SKM-1 (cell line): ENCODE measurements around the gene TMTC1.
"Not testable (repeated sequence)": the region's sequence is repeated elsewhere in the genome, so short reads cannot be mapped to it uniquely, and the experiment has no call there.

ENCODE experiments used
- DNase-seq: peaks from one replicate; lab custom pipeline; 2025; ENCODE audit not compliant: unreplicated experiment; lab: John Stamatoyannopoulos, UW

The TMTC1 gene

GRCh38 chr12:29783773-29784666, at the start of gene TMTC1:
Gene TMTC1, minus strand, starts transcription at chr12:29783942. Its CDS starts 191 bp downstream, at chr12:29783751.
- DNase-seq, result no peak

- no peak for DNase-seq
Observed at GRCh38 chr12:29831173-29831572, 47.4 kb upstream of the TMTC1 start.

GRCh38 chr12:29830391-29830790, 46.6 kb upstream of the TMTC1 start:
- no peak for DNase-seq

- DNase-seq, result no peak
Observed at GRCh38 chr12:29818916-29819623, 35.3 kb upstream of the TMTC1 start.

GRCh38 chr12:29816874-29817725, 33.4 kb upstream of the TMTC1 start:
- DNase-seq, result no peak

GRCh38 chr12:29809616-29810361, 26.0 kb upstream of the TMTC1 start:
- DNase-seq, result not testable (repeated sequence)

- DNase-seq, result no peak
Observed at GRCh38 chr12:29807129-29807528, 23.4 kb upstream of the TMTC1 start.

GRCh38 chr12:29804019-29804418, 20.3 kb upstream of the TMTC1 start:
- no peak for DNase-seq

GRCh38 chr12:29799591-29799990, 15.8 kb upstream of the TMTC1 start:
- DNase-seq, result no peak

GRCh38 chr12:29797565-29798355, 14.0 kb upstream of the TMTC1 start:
- DNase-seq, result no peak

- DNase-seq, result no peak
Observed at GRCh38 chr12:29796823-29797263, 13.1 kb upstream of the TMTC1 start.

- no peak for DNase-seq
Observed at GRCh38 chr12:29795715-29796114, 12.0 kb upstream of the TMTC1 start.

GRCh38 chr12:29794862-29795261, 11.1 kb upstream of the TMTC1 start:
- DNase-seq, result no peak

- DNase-seq, result no peak
Observed at GRCh38 chr12:29792853-29793252, 9.1 kb upstream of the TMTC1 start.

- no peak for DNase-seq
Observed at GRCh38 chr12:29792132-29792531, 8.4 kb upstream of the TMTC1 start.

GRCh38 chr12:29782871-29783772, 620 bp downstream of the TMTC1 start:
- no peak for DNase-seq

- no peak for DNase-seq
Observed at GRCh38 chr12:29782285-29782870, 1.4 kb downstream of the TMTC1 start.

GRCh38 chr12:29781705-29782266, 2.0 kb downstream of the TMTC1 start:
- DNase-seq, result no peak
